ENCODE measurements around the gene CDC5L.

The CDC5L gene

GRCh38 chr6:44415449-44415848 is 27.9 kb downstream of the CDC5L start:
- peaks cover 62% of the 10 kb centered on the region for H3K36me3 ChIP-seq
- no peaks in the 10 kb centered on the region for H3K9me3 ChIP-seq
- no peak overlapping the region for H3K4me3 ChIP-seq (ENCODE audit: low read depth in 1 of 2, low read length in 1 of 2)
- H3K27ac ChIP-seq = no peak overlapping the region
- H3K27me3 ChIP-seq = no peaks in the 10 kb centered on the region
- H3K4me1 ChIP-seq (ENCODE audit: control insufficient read depth in 1 of 2, insufficient read depth in 1 of 2, low read depth in 1 of 2, low read length in 1 of 2) = no peaks in the 10 kb centered on the region
- no peak for TF ChIP-seq CTCF (IDR thresholded peaks at IDR 0.05)

GRCh38 chr6:44415873-44416502 is 28.5 kb downstream of the CDC5L start:
- no peaks in the 10 kb centered on the region for H3K9me3 ChIP-seq
- no peaks in the 10 kb centered on the region for H3K4me1 ChIP-seq (ENCODE audit: control insufficient read depth in 1 of 2, insufficient read depth in 1 of 2, low read depth in 1 of 2, low read length in 1 of 2)
- H3K27me3 ChIP-seq = no peaks in the 10 kb centered on the region
- no peak overlapping the region for H3K4me3 ChIP-seq (ENCODE audit: low read depth in 1 of 2, low read length in 1 of 2)
- TF ChIP-seq CTCF (IDR thresholded peaks at IDR 0.05) = no peak
- peaks cover 68% of the 10 kb centered on the region for H3K36me3 ChIP-seq
- H3K27ac ChIP-seq = no peak overlapping the region

GRCh38 chr6:44422531-44422930 is 35.0 kb downstream of the CDC5L start:
- peaks cover 84% of the 10 kb centered on the region for H3K36me3 ChIP-seq
- no peak overlapping the region for H3K27ac ChIP-seq

GRCh38 chr6:44423306-44423705 is 35.8 kb downstream of the CDC5L start:
- no peak for TF ChIP-seq CTCF (IDR thresholded peaks at IDR 0.05)
- Histone ChIP-seq H3K9me3 (no peaks in the 10 kb centered on the region), H3K27me3 (no peaks in the 10 kb centered on the region), H3K4me3 (ENCODE audit: low read depth in 1 of 2, low read length in 1 of 2) (no peak overlapping the region), H3K36me3 (peaks cover 86% of the 10 kb centered on the region), H3K27ac (no peak overlapping the region), H3K4me1 (ENCODE audit: control insufficient read depth in 1 of 2, insufficient read depth in 1 of 2, low read depth in 1 of 2, low read length in 1 of 2) (peaks cover 8% of the 10 kb centered on the region in 2 experiments)

More at GRCh38 chr6:44422531-44422930, 35.0 kb downstream of the CDC5L start:
- Histone ChIP-seq H3K27me3 (no peaks in the 10 kb centered on the region), H3K9me3 (no peaks in the 10 kb centered on the region), H3K4me3 (ENCODE audit: low read depth in 1 of 2, low read length in 1 of 2) (no peak overlapping the region), H3K4me1 (ENCODE audit: control insufficient read depth in 1 of 2, insufficient read depth in 1 of 2, low read depth in 1 of 2, low read length in 1 of 2) (peaks cover 8% of the 10 kb centered on the region in 2 experiments)
- no peak for TF ChIP-seq CTCF (IDR thresholded peaks at IDR 0.05)

- Histone ChIP-seq H3K4me1 (ENCODE audit: control insufficient read depth in 1 of 2, insufficient read depth in 1 of 2, low read depth in 1 of 2, low read length in 1 of 2) (peaks cover 8% of the 10 kb centered on the region in 2 experiments), H3K9me3 (no peaks in the 10 kb centered on the region), H3K27me3 (no peaks in the 10 kb centered on the region), H3K4me3 (ENCODE audit: low read depth in 1 of 2, low read length in 1 of 2) (no peak overlapping the region), H3K27ac (no peak overlapping the region), H3K36me3 (peaks cover 94% of the 10 kb centered on the region)
- no peak for TF ChIP-seq CTCF (IDR thresholded peaks at IDR 0.05)
Measured at GRCh38 chr6:44425951-44426350, 38.4 kb downstream of the CDC5L start.

Measured in neutrophil (primary cell).